H9 (cell line): ENCODE data around the gene KBTBD6. TPM values are rescaled to one million over a fixed set of nuclear protein-coding genes. Genes with fewer than 3 reads are reported as not detected.

ENCODE experiments used
- DNase-seq: peaks from one replicate; pipeline ENCODE4 v3.0.0-alpha.2; 2017
- H2AFZ ChIP-seq: one replicate; pipeline ENCODE4 v1.6.1; 2013; ENCODE audit warnings: mild to moderate bottlenecking, low read length, control low read depth, moderate library complexity
- H2AK5ac ChIP-seq: 2 replicates; pipeline ENCODE4 v1.6.1; 2013; ENCODE audit warnings: low read length, control low read depth, mixed read lengths; ENCODE audit not compliant: insufficient read length
- H2BK120ac ChIP-seq: one replicate; pipeline ENCODE4 v1.6.1; 2013; ENCODE audit warnings: low read depth, mild to moderate bottlenecking, low read length, control low read depth, inconsistent platforms; ENCODE audit not compliant: poor library complexity, severe bottlenecking
- H2BK12ac ChIP-seq: 2 replicates; pipeline ENCODE4 v1.6.1; 2013; ENCODE audit warnings: low read length, control low read depth, mixed read lengths, low read depth; ENCODE audit not compliant: insufficient read length
- H2BK15ac ChIP-seq: 2 replicates; pipeline ENCODE4 v1.6.1; 2013; ENCODE audit warnings: low read depth, low read length, control low read depth
- H2BK20ac ChIP-seq: one replicate; pipeline ENCODE4 v1.6.1; 2013; ENCODE audit warnings: low read depth, mild to moderate bottlenecking, low read length, control low read depth, inconsistent platforms; ENCODE audit not compliant: poor library complexity, severe bottlenecking
- H2BK5ac ChIP-seq: 2 replicates; pipeline ENCODE4 v1.6.1; 2013; ENCODE audit warnings: low read length, control low read depth, mixed read lengths; ENCODE audit not compliant: insufficient read length
- H3K14ac ChIP-seq: 2 replicates; pipeline ENCODE4 v1.6.1; 2013; ENCODE audit warnings: low read length, control low read depth; ENCODE audit not compliant: insufficient read depth
- H3K18ac ChIP-seq: 2 replicates; pipeline ENCODE4 v1.6.1; 2013; ENCODE audit warnings: low read depth, mild to moderate bottlenecking, mixed read lengths, low read length, control low read depth; ENCODE audit not compliant: insufficient read length
- H3K23ac ChIP-seq: 2 replicates; pipeline ENCODE4 v1.6.1; 2013; ENCODE audit warnings: low read length, control low read depth, mixed read lengths, low read depth; ENCODE audit not compliant: insufficient read length
- H3K23me2 ChIP-seq: 2 replicates; pipeline ENCODE4 v1.6.1; 2013; ENCODE audit warnings: low read depth, mild to moderate bottlenecking, mixed read lengths, low read length, control low read depth; ENCODE audit not compliant: insufficient read length, poor library complexity, severe bottlenecking
- H3K27ac ChIP-seq: 2 replicates; pipeline ENCODE4 v1.5.1; 2013; ENCODE audit warnings: low read length, control low read depth, mixed read lengths, low read depth; ENCODE audit not compliant: insufficient read length
- H3K27me3 ChIP-seq: 2 replicates; pipeline ENCODE4 v1.6.1; 2013; ENCODE audit warnings: low read length, control low read depth, inconsistent platforms; ENCODE audit not compliant: insufficient read depth
- H3K4ac ChIP-seq: 2 replicates; pipeline ENCODE4 v1.6.1; 2013; ENCODE audit warnings: low read depth, mild to moderate bottlenecking, control low read depth, inconsistent platforms, low read length, moderate library complexity
- H3K4me1 ChIP-seq: 2 replicates; pipeline ENCODE4 v1.6.1; 2013; ENCODE audit warnings: low read length, control low read depth, inconsistent platforms; ENCODE audit not compliant: insufficient read depth
- H3K4me2 ChIP-seq: 2 replicates; pipeline ENCODE4 v1.6.1; 2013; ENCODE audit warnings: low read length, control low read depth, mixed read lengths; ENCODE audit not compliant: insufficient read length, insufficient read depth
- H3K56ac ChIP-seq: 2 replicates; pipeline ENCODE4 v1.6.1; 2013; ENCODE audit warnings: low read depth, mild to moderate bottlenecking, mixed read lengths, low read length, control low read depth; ENCODE audit not compliant: insufficient read length
- H3K79me1 ChIP-seq: 2 replicates; pipeline ENCODE4 v1.6.1; 2013; ENCODE audit warnings: low read depth, mild to moderate bottlenecking, moderate library complexity, low read length, control low read depth, inconsistent platforms; ENCODE audit not compliant: insufficient read depth, poor library complexity, severe bottlenecking
- H3K79me2 ChIP-seq: 2 replicates; pipeline ENCODE4 v1.6.1; 2013; ENCODE audit warnings: low read length, control low read depth, inconsistent platforms; ENCODE audit not compliant: insufficient read depth
- H3K9ac ChIP-seq: 2 replicates; pipeline ENCODE4 v1.6.1; 2013; ENCODE audit warnings: low read length, control low read depth, mixed read lengths; ENCODE audit not compliant: insufficient read length; ENCODE audit errors: extremely low read depth
- H3K9me3 ChIP-seq: one replicate; pipeline ENCODE4 v1.6.1; 2013; ENCODE audit warnings: low read depth, low read length, inconsistent platforms; ENCODE audit not compliant: control insufficient read depth
- H3T11ph ChIP-seq: one replicate; pipeline ENCODE4 v1.6.1; 2013; ENCODE audit warnings: mild to moderate bottlenecking, low read length, control low read depth, inconsistent platforms
- H4K20me1 ChIP-seq: one replicate; pipeline ENCODE4 v1.6.1; 2013; ENCODE audit not compliant: control insufficient read depth, insufficient read length, insufficient read depth
- H4K5ac ChIP-seq: 2 replicates; pipeline ENCODE4 v1.6.1; 2013; ENCODE audit warnings: low read depth, mild to moderate bottlenecking, mixed read lengths, low read length, control low read depth; ENCODE audit not compliant: insufficient read length
- H4K8ac ChIP-seq: replicated peaks from 2 replicates; pipeline ENCODE4 v1.6.1; 2013; ENCODE audit warnings: low read length, control low read depth, mixed read lengths, low read depth; ENCODE audit not compliant: insufficient read length
- H4K91ac ChIP-seq: 2 replicates; pipeline ENCODE4 v1.6.1; 2013; ENCODE audit warnings: low read depth, mild to moderate bottlenecking, moderate library complexity, mixed read lengths, low read length, control low read depth; ENCODE audit not compliant: insufficient read length
- H3K27ac Mint-ChIP-seq, 3 experiments: 2 replicates in 2 of 3; 3 replicates in 1 of 3; pipeline ENCODE4 v1.8.0; 2020 to 2021; ENCODE audit warnings: mixed read lengths in 3 of 3, mild to moderate bottlenecking in 1 of 3, moderate library complexity in 1 of 3
- H3K27me3 Mint-ChIP-seq: 2 replicates; pipeline ENCODE4 v1.8.0; 2021; ENCODE audit warnings: low read depth, mild to moderate bottlenecking, moderate library complexity, mixed read lengths
- H3K36me3 Mint-ChIP-seq, 3 experiments: 2 replicates in 2 of 3; 3 replicates in 1 of 3; pipeline ENCODE4 v1.8.0; 2020 to 2021; ENCODE audit warnings: low read depth in 3 of 3, mixed read lengths in 3 of 3; ENCODE audit not compliant: insufficient read depth in 1 of 3
- H3K4me1 Mint-ChIP-seq, 2 experiments: 2 replicates each; pipeline ENCODE4 v1.8.0; 2020; ENCODE audit warnings: mixed read lengths in 2 of 2
- H3K4me3 Mint-ChIP-seq, 2 experiments: 2 replicates in 1 of 2; 3 replicates in 1 of 2; pipeline ENCODE4 v1.8.0; 2020 to 2021; ENCODE audit warnings: mild to moderate bottlenecking in 2 of 2, mixed read lengths in 2 of 2, moderate library complexity in 1 of 2
- H3K9me3 Mint-ChIP-seq, 2 experiments: 2 replicates in 1 of 2; 3 replicates in 1 of 2; pipeline ENCODE4 v1.8.0; 2020; ENCODE audit warnings: mild to moderate bottlenecking in 2 of 2, mixed read lengths in 2 of 2, moderate library complexity in 1 of 2
- CTCF ChIP-seq: fragments of 200-600 bp; sonication (generic); conservative IDR thresholded peaks from 3 replicates; pipeline ENCODE4 v1.8.0; 2021; ENCODE audit warnings: antibody characterized with exemption, mild to moderate bottlenecking
- WGBS: extraction: QIAGEN DNeasy Blood & Tissue Kit; methylation state at CpG from one replicate; pipeline ENCODE4 v1.1.7; 2013; ENCODE audit warnings: missing lambda C conversion rate, low lambda C conversion rate, mixed read lengths; ENCODE audit not compliant: insufficient read length; ENCODE audit errors: extremely low coverage; 5-methylcytosine and 5-hydroxymethylcytosine counted together
- total RNA-seq: library from RNA; stranded (reverse); gene quantifications from 2 replicates; pipeline ENCODE4 v1.2.1, GENCODE V29; 2021

Gene KBTBD6
- total RNA-seq, 1 experiment from 2014 or later: 11.5 TPM

- no peak overlapping the region for H3K4me2 ChIP-seq
- no peak overlapping the region for H3K14ac ChIP-seq
- no peaks in the 10 kb centered on the region for H3K27me3 ChIP-seq
- no peaks in the 10 kb centered on the region for H3K23me2 ChIP-seq
- no peak overlapping the region for H2BK15ac ChIP-seq
- H2BK20ac ChIP-seq: no peak overlapping the region
- peaks cover 27% of the 10 kb centered on the region for H3K9me3 ChIP-seq
- no peaks in the 10 kb centered on the region for H4K20me1 ChIP-seq
- peaks cover 46 to 69% (median 65%) of the 10 kb centered on the region in 3 experiments for H3K36me3 Mint-ChIP-seq
- H3K27me3 Mint-ChIP-seq: peaks cover 1% of the 10 kb centered on the region; the same call in 1 of the 2 replicates
- no peak overlapping the region for H2BK12ac ChIP-seq
- no peak overlapping the region for H2AFZ ChIP-seq
- no peaks in the 10 kb centered on the region for H3K4me1 ChIP-seq
- DNase-seq: no peak
- H2BK5ac ChIP-seq: no peak overlapping the region
- no peak overlapping the region for H3K27ac ChIP-seq
- no peak overlapping the region for H4K5ac ChIP-seq
- H3K9ac ChIP-seq: no peak overlapping the region
- H3K18ac ChIP-seq: no peak overlapping the region
- no CpG with 5 or more reads among the region's 2 CpGs for WGBS
- no peak overlapping the region for H3K27ac Mint-ChIP-seq
- no peak overlapping the region for H2BK120ac ChIP-seq
- no peak overlapping the region for H3K56ac ChIP-seq
- H3K4me3 Mint-ChIP-seq: no peak overlapping the region
- peaks cover 58 to 61% of the 10 kb centered on the region in 2 experiments for H3K9me3 Mint-ChIP-seq
- H3K79me2 ChIP-seq: no peaks in the 10 kb centered on the region
- H3T11ph ChIP-seq: no peak overlapping the region
- H3K23ac ChIP-seq: no peak overlapping the region
- no peak overlapping the region for H2AK5ac ChIP-seq
- H4K8ac ChIP-seq: no peak overlapping the region
- H4K91ac ChIP-seq: no peak overlapping the region
- 0 out of 4 replicates have a peak, but pooled peaks cover 0 to 4% of the 10 kb centered on the region in 2 experiments for H3K4me1 Mint-ChIP-seq
- TF ChIP-seq CTCF: no peak
- no peaks in the 10 kb centered on the region for H3K79me1 ChIP-seq
- H3K4ac ChIP-seq: no peak overlapping the region
These were observed 17.5 kb upstream of the KBTBD6 start for GRCh38 chr13:41150058-41150457.
